Upper lobe of left lung (tissue), 4 donors: ENCODE measurements around the gene SPTA1.

Source experiments
- CTCF ChIP-seq, 6 experiments: fragments of 450-650 bp in 4 of 6; fragments of 200-600 bp in 2 of 6; sonication (generic) in 2 of 6; IDR thresholded peaks; one replicate each; pipeline ENCODE4 v1.5.1; 2016 to 2019; ENCODE audit warnings: antibody characterized with exemption in 6 of 6
- EP300 ChIP-seq, 4 donors: sonication (generic); formaldehyde crosslinking; IDR thresholded peaks; one replicate each; pipeline ENCODE4 v1.5.1; 2017; ENCODE audit warnings: antibody characterized with exemption in 4 of 4, control low read depth in 2 of 4
- POLR2A ChIP-seq, 4 donors: fragments of 450-650 bp; IDR thresholded peaks; one replicate each; pipeline ENCODE4 v1.5.1; 2016 to 2017; ENCODE audit warnings: antibody characterized with exemption in 4 of 4, mild to moderate bottlenecking in 2 of 4
- POLR2AphosphoS5 ChIP-seq, 2 donors: sonication (generic); formaldehyde crosslinking; IDR thresholded peaks; one replicate each; pipeline ENCODE4 v1.5.1; 2017; ENCODE audit warnings: antibody characterized with exemption in 2 of 2

- TF ChIP-seq POLR2A (IDR thresholded peaks at IDR 0.05), result no peak
- TF ChIP-seq CTCF (IDR thresholded peaks at IDR 0.05), result no peak
- no peak for TF ChIP-seq EP300 (IDR thresholded peaks at IDR 0.05)
- no peak for TF ChIP-seq POLR2AphosphoS5 (IDR thresholded peaks at IDR 0.05)
These were observed 46.0 kb upstream of the SPTA1 start for GRCh38 chr1:158732524-158732923.
